ENCODE measurements around the gene SLC22A6.
"Not testable (repeated sequence)": the region's sequence is repeated elsewhere in the genome, so short reads cannot be mapped to it uniquely, and the experiment has no call there.

Gene SLC22A6

DNA sequence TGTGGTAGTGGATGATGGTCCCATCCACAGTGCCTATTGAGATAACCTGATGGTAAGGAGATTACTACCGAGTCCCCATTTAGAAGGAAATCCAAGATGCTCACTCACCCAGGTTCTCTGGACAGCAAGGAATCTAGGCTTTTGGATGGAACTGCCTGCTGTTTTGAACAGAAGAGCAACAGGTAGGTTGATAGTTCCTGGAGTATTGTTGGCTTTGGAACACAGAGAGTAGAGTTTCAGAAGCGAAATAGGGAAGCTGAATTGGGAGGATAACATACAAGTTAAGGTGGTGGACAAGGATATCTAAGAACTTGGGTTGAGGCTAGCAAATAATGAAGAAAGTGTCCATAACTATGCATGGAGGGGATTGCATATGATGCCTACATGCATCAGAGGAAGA, 27.6 kb downstream of the SLC22A6 start:
- H3K18ac ChIP-seq (ENCODE audit: low read length) = no peak overlapping the region
- H4K8ac ChIP-seq (ENCODE audit: low read depth, low read length) = no peak overlapping the region
- H3K79me1 ChIP-seq (ENCODE audit: low read length) = no peaks in the 10 kb centered on the region
- H2BK5ac ChIP-seq (ENCODE audit: low read length) = no peak overlapping the region
- DNase-seq = no peak
- no peaks in the 10 kb centered on the region for H3K27me3 ChIP-seq (ENCODE audit: insufficient read depth, low read length, poor library complexity)
- H3K79me2 ChIP-seq (ENCODE audit: control insufficient read depth, insufficient read depth, low read length) = no peaks in the 10 kb centered on the region
- no peak overlapping the region for H3K9ac ChIP-seq (ENCODE audit: low read length)
- no peak overlapping the region for H4K5ac ChIP-seq (ENCODE audit: low read length)
- H3K4me1 ChIP-seq (ENCODE audit: control insufficient read depth, low read depth, low read length) = no peaks in the 10 kb centered on the region
- no peak overlapping the region for H3K23ac ChIP-seq (ENCODE audit: low read length)
- no peak overlapping the region for H3K4me2 ChIP-seq (ENCODE audit: low read length)
- H3K56ac ChIP-seq (ENCODE audit: low read length) = no peak overlapping the region
- H2AK5ac ChIP-seq (ENCODE audit: low read length) = no peak overlapping the region
- no peak overlapping the region for H2BK15ac ChIP-seq (replicated peaks; ENCODE audit: low read depth)
- WGBS (ENCODE audit: extremely low coverage, insufficient coverage, low lambda C conversion rate) = no CpG with 5 or more reads among the region's 2 CpGs
- H3K4ac ChIP-seq (ENCODE audit: low read depth, low read length) = no peak overlapping the region
- H3K27ac ChIP-seq (ENCODE audit: low read depth, low read length) = no peak overlapping the region
- no peak overlapping the region for H2BK120ac ChIP-seq (ENCODE audit: low read depth, low read length)
- H3K4me3 ChIP-seq (ENCODE audit: low read length) = no peak overlapping the region
- no peaks in the 10 kb centered on the region for H3K36me3 ChIP-seq (ENCODE audit: control insufficient read depth, insufficient read depth, low read length)

DNA sequence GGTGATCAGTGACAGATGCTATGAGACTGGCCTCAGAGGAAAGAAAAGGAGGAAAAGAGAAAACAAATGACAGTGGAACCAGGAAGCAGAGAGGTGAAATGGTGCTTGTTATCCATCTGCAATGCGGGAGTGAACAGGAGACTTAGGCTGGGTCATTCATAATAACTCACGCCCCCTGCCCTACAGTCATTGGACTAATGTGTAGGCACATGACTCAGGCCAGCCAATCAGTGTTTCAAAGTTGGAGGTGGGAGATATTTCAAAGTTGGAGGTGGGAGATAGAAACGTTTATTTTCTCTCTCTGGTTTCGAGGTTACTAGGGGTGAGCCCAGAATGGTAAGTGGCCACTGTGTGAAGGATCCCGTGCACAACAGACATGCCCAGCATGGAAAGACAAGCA, 30.3 kb downstream of the SLC22A6 start:
- Histone ChIP-seq H3K4ac (ENCODE audit: low read depth, low read length) (no peak overlapping the region), H3K4me3 (ENCODE audit: low read length) (no peak overlapping the region), H3K56ac (ENCODE audit: low read length) (no peak overlapping the region), H3K9ac (ENCODE audit: low read length) (no peak overlapping the region), H3K27ac (ENCODE audit: low read depth, low read length) (no peak overlapping the region), H3K27me3 (ENCODE audit: insufficient read depth, low read length, poor library complexity) (no peaks in the 10 kb centered on the region), H2BK5ac (ENCODE audit: low read length) (no peak overlapping the region), H4K5ac (ENCODE audit: low read length) (no peak overlapping the region), H3K23ac (ENCODE audit: low read length) (no peak overlapping the region), H3K18ac (ENCODE audit: low read length) (no peak overlapping the region), H2BK15ac (replicated peaks; ENCODE audit: low read depth) (no peak overlapping the region), H2AK5ac (ENCODE audit: low read length) (no peak overlapping the region), H3K79me1 (ENCODE audit: low read length) (no peaks in the 10 kb centered on the region), H2BK120ac (ENCODE audit: low read depth, low read length) (no peak overlapping the region), H3K79me2 (ENCODE audit: control insufficient read depth, insufficient read depth, low read length) (no peaks in the 10 kb centered on the region), H4K8ac (ENCODE audit: low read depth, low read length) (no peak overlapping the region), H3K4me1 (ENCODE audit: control insufficient read depth, low read depth, low read length) (no peaks in the 10 kb centered on the region), H3K4me2 (ENCODE audit: low read length) (no peak overlapping the region), H3K36me3 (ENCODE audit: control insufficient read depth, insufficient read depth, low read length) (no peaks in the 10 kb centered on the region)
- no peak for DNase-seq
- no CpG with 5 or more reads among the region's 5 CpGs for WGBS (ENCODE audit: extremely low coverage, insufficient coverage, low lambda C conversion rate)

- Histone ChIP-seq H3K56ac (ENCODE audit: low read length) (no peak overlapping the region), H3K79me1 (ENCODE audit: low read length) (no peaks in the 10 kb centered on the region), H4K5ac (ENCODE audit: low read length) (no peak overlapping the region), H3K18ac (ENCODE audit: low read length) (no peak overlapping the region), H3K27ac (ENCODE audit: low read depth, low read length) (no peak overlapping the region), H2BK15ac (replicated peaks; ENCODE audit: low read depth) (no peak overlapping the region), H3K36me3 (ENCODE audit: control insufficient read depth, insufficient read depth, low read length) (no peaks in the 10 kb centered on the region), H3K79me2 (ENCODE audit: control insufficient read depth, insufficient read depth, low read length) (no peaks in the 10 kb centered on the region), H3K23ac (ENCODE audit: low read length) (no peak overlapping the region), H2BK5ac (ENCODE audit: low read length) (no peak overlapping the region), H3K9ac (ENCODE audit: low read length) (no peak overlapping the region), H3K4me2 (ENCODE audit: low read length) (no peak overlapping the region), H2BK120ac (ENCODE audit: low read depth, low read length) (no peak overlapping the region), H2AK5ac (ENCODE audit: low read length) (no peak overlapping the region), H4K8ac (ENCODE audit: low read depth, low read length) (no peak overlapping the region), H3K4ac (ENCODE audit: low read depth, low read length) (no peak overlapping the region), H3K4me1 (ENCODE audit: control insufficient read depth, low read depth, low read length) (no peaks in the 10 kb centered on the region), H3K27me3 (ENCODE audit: insufficient read depth, low read length, poor library complexity) (no peaks in the 10 kb centered on the region), H3K4me3 (ENCODE audit: low read length) (no peak overlapping the region)
- WGBS (ENCODE audit: extremely low coverage, insufficient coverage, low lambda C conversion rate) = no CpG with 5 or more reads among the region's 4 CpGs
- DNase-seq = no peak
Measured at GRCh38 chr11:62953811-62954210, 31.0 kb downstream of the SLC22A6 start.

DNA sequence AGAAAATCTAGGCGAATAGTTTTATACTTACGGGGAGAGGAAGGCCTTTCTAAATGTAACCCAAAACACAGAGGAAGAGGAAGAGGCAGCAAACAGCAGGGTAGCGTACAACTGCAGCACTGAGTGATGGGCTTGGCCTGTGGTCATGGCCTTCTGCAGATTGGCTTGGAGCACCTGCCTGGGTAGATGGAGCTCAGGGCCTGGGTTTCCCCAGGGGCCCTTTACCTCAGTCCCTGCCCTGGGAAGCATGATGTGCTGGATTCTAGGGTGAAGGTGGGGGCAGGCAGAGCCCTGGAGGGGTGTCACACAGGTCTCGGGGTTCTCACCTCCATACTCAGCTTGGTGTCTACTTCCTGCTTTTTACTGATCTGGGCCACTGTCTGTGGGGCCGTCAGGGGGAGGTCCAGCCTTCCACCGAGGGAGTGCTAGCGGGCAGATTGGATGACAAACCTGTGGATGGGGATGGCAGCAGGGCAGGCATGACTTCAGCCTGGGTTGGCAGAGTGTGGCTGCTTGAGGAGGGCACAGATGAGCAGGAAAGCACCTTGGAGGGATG, 35.9 kb downstream of the SLC22A6 start:
- Histone ChIP-seq H2BK15ac (replicated peaks; ENCODE audit: low read depth) (no peak overlapping the region), H3K4me3 (ENCODE audit: low read length) (no peak overlapping the region), H2BK120ac (ENCODE audit: low read depth, low read length) (no peak overlapping the region), H3K36me3 (ENCODE audit: control insufficient read depth, insufficient read depth, low read length) (no peaks in the 10 kb centered on the region), H3K56ac (ENCODE audit: low read length) (no peak overlapping the region), H3K4ac (ENCODE audit: low read depth, low read length) (no peak overlapping the region), H4K8ac (ENCODE audit: low read depth, low read length) (no peak overlapping the region), H3K27me3 (ENCODE audit: insufficient read depth, low read length, poor library complexity) (no peaks in the 10 kb centered on the region), H3K4me2 (ENCODE audit: low read length) (no peak overlapping the region), H3K79me2 (ENCODE audit: control insufficient read depth, insufficient read depth, low read length) (no peaks in the 10 kb centered on the region), H3K79me1 (ENCODE audit: low read length) (no peaks in the 10 kb centered on the region), H3K9ac (ENCODE audit: low read length) (no peak overlapping the region), H3K27ac (ENCODE audit: low read depth, low read length) (no peak overlapping the region), H3K23ac (ENCODE audit: low read length) (no peak overlapping the region), H2BK5ac (ENCODE audit: low read length) (no peak overlapping the region), H3K18ac (ENCODE audit: low read length) (no peak overlapping the region), H2AK5ac (ENCODE audit: low read length) (no peak overlapping the region), H4K5ac (ENCODE audit: low read length) (no peak overlapping the region), H3K4me1 (ENCODE audit: control insufficient read depth, low read depth, low read length) (no peaks in the 10 kb centered on the region)
- no peak for DNase-seq
- WGBS (ENCODE audit: extremely low coverage, insufficient coverage, low lambda C conversion rate) = no CpG with 5 or more reads among the region's 7 CpGs

DNA sequence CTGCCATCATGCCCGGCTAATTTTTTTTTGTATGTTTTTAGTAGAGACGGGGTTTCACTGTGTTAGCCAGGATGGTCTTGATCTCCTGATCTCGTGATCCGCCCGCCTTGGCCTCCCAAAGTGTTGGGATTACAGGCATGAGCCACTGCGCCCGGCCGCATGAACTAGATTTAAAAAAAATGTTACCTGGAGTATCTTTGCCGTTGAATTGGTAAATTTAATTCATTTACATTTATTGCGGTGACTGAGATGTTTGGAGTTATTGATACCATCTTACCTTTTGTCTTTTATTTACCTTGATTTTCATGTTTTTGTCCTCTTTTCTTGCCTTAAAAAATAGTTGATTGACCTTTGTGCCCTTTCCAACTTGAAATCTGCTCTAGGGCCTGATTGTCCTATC, 39.2 kb downstream of the SLC22A6 start:
- no CpG with 5 or more reads among the region's 10 CpGs for WGBS (ENCODE audit: extremely low coverage, insufficient coverage, low lambda C conversion rate)
- H3K9ac ChIP-seq (ENCODE audit: low read length); H2AK5ac ChIP-seq (ENCODE audit: low read length); H3K4me3 ChIP-seq (ENCODE audit: low read length); H3K27ac ChIP-seq (ENCODE audit: low read depth, low read length); H2BK15ac ChIP-seq (replicated peaks; ENCODE audit: low read depth); DNase-seq; H2BK120ac ChIP-seq (ENCODE audit: low read depth, low read length); H3K18ac ChIP-seq (ENCODE audit: low read length); H3K23ac ChIP-seq (ENCODE audit: low read length); H3K4me2 ChIP-seq (ENCODE audit: low read length); H4K5ac ChIP-seq (ENCODE audit: low read length); H3K4me1 ChIP-seq (ENCODE audit: control insufficient read depth, low read depth, low read length); H3K79me1 ChIP-seq (ENCODE audit: low read length); H3K79me2 ChIP-seq (ENCODE audit: control insufficient read depth, insufficient read depth, low read length); H3K56ac ChIP-seq (ENCODE audit: low read length); H3K27me3 ChIP-seq (ENCODE audit: insufficient read depth, low read length, poor library complexity); H3K36me3 ChIP-seq (ENCODE audit: control insufficient read depth, insufficient read depth, low read length); H2BK5ac ChIP-seq (ENCODE audit: low read length); H3K4ac ChIP-seq (ENCODE audit: low read depth, low read length); H4K8ac ChIP-seq (ENCODE audit: low read depth, low read length): not testable (repeated sequence)

GRCh38 chr11:62937528-62937927, 47.2 kb downstream of the SLC22A6 start:
- not testable (repeated sequence) for H3K4me2 ChIP-seq (ENCODE audit: low read length); H3K4ac ChIP-seq (ENCODE audit: low read depth, low read length); H3K79me2 ChIP-seq (ENCODE audit: control insufficient read depth, insufficient read depth, low read length); H3K36me3 ChIP-seq (ENCODE audit: control insufficient read depth, insufficient read depth, low read length); H4K8ac ChIP-seq (ENCODE audit: low read depth, low read length); H3K27ac ChIP-seq (ENCODE audit: low read depth, low read length); H2BK15ac ChIP-seq (replicated peaks; ENCODE audit: low read depth); H2BK120ac ChIP-seq (ENCODE audit: low read depth, low read length); H3K23ac ChIP-seq (ENCODE audit: low read length); DNase-seq; H3K27me3 ChIP-seq (ENCODE audit: insufficient read depth, low read length, poor library complexity); H2BK5ac ChIP-seq (ENCODE audit: low read length); H3K9ac ChIP-seq (ENCODE audit: low read length); H2AK5ac ChIP-seq (ENCODE audit: low read length); H3K18ac ChIP-seq (ENCODE audit: low read length); H3K56ac ChIP-seq (ENCODE audit: low read length); H3K4me3 ChIP-seq (ENCODE audit: low read length); H4K5ac ChIP-seq (ENCODE audit: low read length); H3K4me1 ChIP-seq (ENCODE audit: control insufficient read depth, low read depth, low read length); H3K79me1 ChIP-seq (ENCODE audit: low read length)
- no CpG with 5 or more reads among the region's 2 CpGs for WGBS (ENCODE audit: extremely low coverage, insufficient coverage, low lambda C conversion rate)

All from mesendoderm (in vitro differentiated cells).